NT2/D1 (cell line): ENCODE measurements around the gene PNLDC1.

ENCODE experiments used
- DNase-seq: peaks from one replicate; pipeline ENCODE4 v3.0.0-alpha.2; 2011; ENCODE audit warnings: low read depth, low spot score
- H3K27me3 ChIP-seq: 2 replicates; pipeline ENCODE4 v1.6.0; 2011; ENCODE audit warnings: mild to moderate bottlenecking; ENCODE audit not compliant: insufficient read length, insufficient read depth
- H3K36me3 ChIP-seq: 2 replicates; pipeline ENCODE4 v1.6.1; 2011; ENCODE audit warnings: mild to moderate bottlenecking, low read length, mixed read lengths; ENCODE audit not compliant: insufficient read depth, insufficient read length
- H3K4me1 ChIP-seq: 2 replicates; pipeline ENCODE4 v1.5.1; 2011; ENCODE audit not compliant: insufficient read depth, insufficient read length
- H3K4me3 ChIP-seq: 2 replicates; pipeline ENCODE4 v1.5.1; 2011; ENCODE audit warnings: low read depth; ENCODE audit not compliant: insufficient read length
- H3K9ac ChIP-seq: 2 replicates; pipeline ENCODE4 v1.6.0; 2011; ENCODE audit warnings: low read depth; ENCODE audit not compliant: insufficient read length
- H3K9me3 ChIP-seq: 2 replicates; pipeline ENCODE4 v1.5.1; 2011; ENCODE audit warnings: mild to moderate bottlenecking, low read length; ENCODE audit not compliant: insufficient read depth
- SUZ12 ChIP-seq: IDR thresholded peaks from 2 replicates; pipeline ENCODE4 v1.6.1; 2011; ENCODE audit not compliant: insufficient read length, insufficient read depth; ENCODE audit errors: extremely low read depth
- YY1 ChIP-seq: IDR thresholded peaks from 2 replicates; pipeline ENCODE4 v1.6.1; 2011; ENCODE audit not compliant: insufficient read length, insufficient read depth
- ZNF274 ChIP-seq: IDR thresholded peaks from 2 replicates; pipeline ENCODE4 v1.6.1; 2011; ENCODE audit warnings: mild to moderate bottlenecking, low read depth, low read length

The PNLDC1 gene

DNA sequence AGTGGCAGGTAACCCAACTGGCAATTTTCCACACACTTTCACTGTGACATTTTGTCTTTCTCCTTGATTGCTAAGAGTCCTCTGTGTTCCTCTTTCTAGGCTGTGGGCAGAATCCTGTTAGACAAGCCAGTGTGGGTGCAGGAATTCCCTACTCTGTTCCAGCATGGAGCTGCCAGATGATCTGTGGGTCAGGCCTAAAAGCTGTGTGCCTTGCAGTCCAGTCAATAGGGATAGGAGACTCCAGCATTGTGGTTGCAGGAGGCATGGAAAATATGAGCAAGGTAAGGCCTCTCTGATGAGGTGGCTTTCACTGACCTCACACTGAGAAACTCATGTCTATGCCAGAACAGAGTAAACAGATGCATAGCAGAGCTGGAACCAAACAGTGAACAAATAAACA, 33.2 kb upstream of the PNLDC1 start:
- peaks cover 3% of the 10 kb centered on the region; the same call in 1 of the 2 replicates for H3K9me3 ChIP-seq
- no peaks in the 10 kb centered on the region for H3K27me3 ChIP-seq
- no peaks in the 10 kb centered on the region for H3K4me1 ChIP-seq
- DNase-seq = no peak
- H3K36me3 ChIP-seq = peaks cover 79% of the 10 kb centered on the region
- H3K4me3 ChIP-seq = no peak overlapping the region
- no peak overlapping the region for H3K9ac ChIP-seq
- TF ChIP-seq YY1 = no peak

DNA sequence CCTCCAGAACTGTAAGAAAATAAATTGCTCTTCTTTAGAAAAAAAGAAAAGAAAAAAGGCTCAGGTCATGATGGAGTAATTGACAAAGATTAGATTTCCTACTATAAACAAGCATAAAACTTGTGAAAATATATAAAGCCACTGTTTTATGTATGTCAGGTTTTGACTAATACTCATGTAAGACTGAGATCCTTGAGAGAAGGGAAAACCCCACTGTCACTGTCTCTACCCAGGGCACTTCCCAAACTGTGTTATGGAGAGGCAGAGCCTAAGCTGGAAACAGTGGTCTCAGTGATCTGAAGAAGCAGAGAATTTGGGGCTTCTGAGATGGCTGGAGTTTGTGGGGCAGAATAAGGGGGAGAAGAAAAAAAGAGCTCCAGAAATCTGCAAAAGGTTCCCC, 30.6 kb upstream of the PNLDC1 start:
- Histone ChIP-seq H3K4me3 (no peak overlapping the region), H3K9ac (no peak overlapping the region), H3K36me3 (peaks cover 81% of the 10 kb centered on the region), H3K27me3 (no peaks in the 10 kb centered on the region), H3K4me1 (no peaks in the 10 kb centered on the region), H3K9me3 (peaks cover 7% of the 10 kb centered on the region; the same call in 1 of the 2 replicates)
- TF ChIP-seq YY1 = no peak
- TF ChIP-seq SUZ12 = no peak
- no peak for TF ChIP-seq ZNF274
- no peak for DNase-seq

DNA sequence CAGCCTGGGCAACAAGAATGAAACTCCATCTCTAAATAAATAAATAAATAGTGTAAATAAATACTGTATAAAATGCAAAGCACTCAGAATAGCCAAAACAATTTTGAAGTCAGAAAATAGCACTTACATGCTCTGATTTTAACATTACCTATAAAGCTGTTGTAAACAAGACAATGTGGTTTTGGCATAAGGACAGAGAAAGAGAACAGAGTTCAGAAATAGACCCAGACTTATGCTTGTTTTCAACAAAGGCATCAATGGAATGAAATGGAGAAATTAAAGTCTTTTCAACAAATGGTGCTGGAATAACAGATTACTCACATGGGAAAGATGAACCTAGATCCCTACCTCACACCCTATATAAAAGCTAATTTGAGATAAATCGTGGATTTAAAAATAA, 27.9 kb upstream of the PNLDC1 start:
- Histone ChIP-seq H3K9ac (no peak overlapping the region), H3K27me3 (no peaks in the 10 kb centered on the region), H3K4me1 (no peaks in the 10 kb centered on the region), H3K4me3 (no peak overlapping the region), H3K9me3 (peaks cover 7% of the 10 kb centered on the region; the same call in 1 of the 2 replicates), H3K36me3 (peaks cover 82% of the 10 kb centered on the region)
- TF ChIP-seq ZNF274 (no peak), YY1 (no peak), SUZ12 (no peak)
- no peak for DNase-seq

DNA sequence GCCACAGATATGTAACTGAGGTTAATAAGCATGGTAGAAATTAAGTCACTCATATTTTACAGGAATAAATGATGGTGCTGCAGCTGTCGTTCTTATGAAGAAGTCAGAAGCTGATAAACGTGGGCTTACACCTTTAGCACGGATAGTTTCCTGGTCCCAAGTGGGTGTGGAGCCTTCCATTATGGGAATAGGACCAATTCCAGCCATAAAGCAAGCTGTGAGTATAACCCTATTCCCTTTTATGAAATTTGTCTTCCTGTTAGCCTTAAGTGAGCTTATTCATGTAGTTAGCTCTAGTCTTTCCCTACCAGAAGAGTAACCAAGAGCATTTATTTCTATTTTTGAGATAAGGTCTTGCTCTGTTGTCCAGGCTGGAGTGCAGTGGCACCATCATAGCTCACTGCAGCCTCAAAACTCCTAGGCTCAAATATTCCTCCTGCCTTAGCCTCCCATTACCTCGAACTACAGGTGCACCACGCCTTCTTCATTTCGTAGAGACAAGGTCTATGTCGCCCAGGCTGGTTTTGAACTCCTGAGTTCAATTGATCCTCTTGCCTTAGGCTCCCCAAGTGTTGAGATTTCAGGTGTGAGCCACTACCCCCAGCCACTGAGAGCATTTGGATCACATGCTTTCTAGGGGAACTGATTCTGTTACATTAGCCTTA, 22.7 kb upstream of the PNLDC1 start:
- H3K9ac ChIP-seq = no peak overlapping the region
- peaks cover 82% of the 10 kb centered on the region for H3K36me3 ChIP-seq
- DNase-seq = no peak
- no peak overlapping the region for H3K4me3 ChIP-seq
- no peaks in the 10 kb centered on the region for H3K4me1 ChIP-seq
- no peaks in the 10 kb centered on the region for H3K9me3 ChIP-seq
- TF ChIP-seq ZNF274 (no peak), SUZ12 (no peak), YY1 (no peak)
- H3K27me3 ChIP-seq = no peaks in the 10 kb centered on the region

DNA sequence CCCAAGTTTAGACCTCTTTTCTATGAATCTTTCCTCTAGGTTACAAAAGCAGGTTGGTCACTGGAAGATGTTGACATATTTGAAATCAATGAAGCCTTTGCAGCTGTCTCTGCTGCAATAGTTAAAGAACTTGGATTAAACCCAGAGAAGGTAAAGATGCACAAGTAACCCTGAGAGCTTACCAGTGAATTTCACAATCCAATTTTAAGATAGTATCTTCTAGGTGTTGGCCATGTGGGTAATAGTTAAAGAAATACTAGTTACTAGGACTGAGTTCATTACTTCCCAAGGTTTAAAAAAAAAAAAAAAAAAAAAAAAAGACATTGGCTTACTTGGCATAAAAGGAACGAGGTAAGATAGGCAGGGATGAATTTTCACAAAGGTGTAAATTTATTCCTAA, 21.9 kb upstream of the PNLDC1 start:
- no peak for TF ChIP-seq YY1
- no peaks in the 10 kb centered on the region for H3K4me1 ChIP-seq
- no peak overlapping the region for H3K4me3 ChIP-seq
- no peaks in the 10 kb centered on the region for H3K9me3 ChIP-seq
- H3K9ac ChIP-seq = no peak overlapping the region
- H3K27me3 ChIP-seq = no peaks in the 10 kb centered on the region
- peaks cover 84% of the 10 kb centered on the region for H3K36me3 ChIP-seq
- DNase-seq = no peak

DNA sequence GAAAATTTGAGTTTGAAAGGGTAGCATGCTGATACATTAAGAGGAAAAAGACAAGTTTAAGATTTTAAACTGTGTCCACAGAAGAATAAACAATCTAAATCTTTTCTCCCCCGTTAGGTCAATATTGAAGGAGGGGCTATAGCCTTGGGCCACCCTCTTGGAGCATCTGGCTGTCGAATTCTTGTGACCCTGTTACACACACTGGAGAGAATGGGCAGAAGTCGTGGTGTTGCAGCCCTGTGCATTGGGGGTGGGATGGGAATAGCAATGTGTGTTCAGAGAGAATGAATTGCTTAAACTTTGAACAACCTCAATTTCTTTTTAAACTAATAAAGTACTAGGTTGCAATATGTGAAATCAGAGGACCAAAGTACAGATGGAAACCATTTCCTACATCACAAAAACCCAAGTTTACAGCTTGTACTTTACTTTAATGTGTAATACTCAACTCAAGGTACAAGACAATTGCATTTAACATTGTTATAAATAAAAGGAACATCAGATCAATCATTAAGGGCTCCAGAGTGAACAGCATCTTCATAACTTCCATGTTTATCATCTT, 21.5 kb upstream of the PNLDC1 start:
- H3K9me3 ChIP-seq = no peaks in the 10 kb centered on the region
- H3K27me3 ChIP-seq = no peaks in the 10 kb centered on the region
- DNase-seq = no peak
- peaks cover 89% of the 10 kb centered on the region for H3K36me3 ChIP-seq
- no peak overlapping the region for H3K4me3 ChIP-seq
- H3K4me1 ChIP-seq = no peaks in the 10 kb centered on the region
- H3K9ac ChIP-seq = no peak overlapping the region
- TF ChIP-seq ZNF274 (no peak), SUZ12 (no peak), YY1 (no peak)

DNA sequence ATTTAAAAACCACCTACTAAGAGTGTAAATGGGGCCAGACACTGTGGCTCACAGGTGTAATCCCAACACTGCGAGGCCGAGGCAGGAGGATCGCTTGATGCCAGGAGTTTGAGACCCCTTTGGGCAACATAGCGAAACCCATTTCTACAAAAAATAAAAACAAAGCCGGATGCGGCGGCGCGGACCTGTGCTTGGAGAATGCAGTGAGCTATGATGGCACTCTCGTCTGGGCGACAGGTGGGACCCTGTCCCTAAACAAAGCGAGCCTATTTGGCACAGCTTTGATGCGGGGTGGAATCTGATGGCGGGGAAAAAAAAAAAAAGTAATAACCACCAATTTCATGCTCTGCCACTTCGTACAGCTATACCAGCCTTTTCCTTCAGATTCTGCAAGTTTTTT, 11.8 kb upstream of the PNLDC1 start:
- DNase-seq = no peak
- no peaks in the 10 kb centered on the region for H3K9me3 ChIP-seq
- H3K4me1 ChIP-seq = no peaks in the 10 kb centered on the region
- H3K9ac ChIP-seq = peak overlapping the region; percentile 99
- no peak for TF ChIP-seq ZNF274
- no peak for TF ChIP-seq YY1
- TF ChIP-seq SUZ12 = no peak
- peaks cover 78% of the 10 kb centered on the region for H3K36me3 ChIP-seq
- no peaks in the 10 kb centered on the region for H3K27me3 ChIP-seq
- peak overlapping the region; percentile 94 for H3K4me3 ChIP-seq
